Germinal center (tissue), 1 donor: ENCODE data around the gene VWA1.
"Not testable (repeated sequence)": the region's sequence is repeated elsewhere in the genome, so short reads cannot be mapped to it uniquely, and the experiment has no call there.

ENCODE experiments used
- DNase-seq: peaks from one replicate; pipeline ENCODE4 v3.0.0; 2012; ENCODE audit warnings: mixed read lengths, low spot score

VWA1 gene

DNA sequence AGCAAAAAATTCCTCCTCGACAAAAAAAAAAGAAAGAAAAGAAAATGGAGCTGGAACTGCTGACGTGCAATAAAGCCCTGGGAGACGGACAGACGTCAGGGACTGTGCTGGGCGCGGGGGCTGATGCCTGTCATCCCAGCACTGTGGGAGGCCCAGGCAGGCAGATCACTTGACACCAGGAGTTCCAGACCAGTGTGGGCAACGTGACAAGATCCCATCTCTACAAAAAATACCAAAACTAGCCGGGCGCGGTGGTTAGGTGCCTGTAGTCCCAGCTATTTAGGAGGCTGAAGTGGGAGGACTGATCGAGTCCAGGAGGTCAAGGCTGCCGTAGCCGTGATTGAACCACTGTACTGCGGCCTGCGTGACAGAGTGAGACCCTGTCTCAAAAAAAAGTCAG is 10.8 kb upstream of the VWA1 start:
- DNase-seq, result no peak

DNA sequence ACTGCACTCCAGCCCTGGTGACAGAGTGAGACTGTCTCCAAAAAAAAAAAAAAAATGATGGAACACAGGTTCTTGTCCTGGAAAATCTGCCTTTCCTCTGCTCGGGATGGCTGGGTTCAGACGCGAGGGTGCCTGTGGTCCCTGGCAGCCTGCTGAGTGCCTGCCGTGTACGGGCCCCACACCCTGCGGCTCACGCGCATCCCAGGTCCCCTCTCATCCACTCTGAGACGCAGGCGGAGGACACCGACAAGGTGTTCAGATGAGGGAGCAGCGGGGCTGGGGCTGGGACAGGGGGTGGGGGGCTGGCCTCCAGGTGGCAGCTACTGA is 10.1 kb upstream of the VWA1 start:
- DNase-seq, result no peak

GRCh38 chr1:1425753-1426495 is 9.6 kb upstream of the VWA1 start:
- no peak for DNase-seq

DNA sequence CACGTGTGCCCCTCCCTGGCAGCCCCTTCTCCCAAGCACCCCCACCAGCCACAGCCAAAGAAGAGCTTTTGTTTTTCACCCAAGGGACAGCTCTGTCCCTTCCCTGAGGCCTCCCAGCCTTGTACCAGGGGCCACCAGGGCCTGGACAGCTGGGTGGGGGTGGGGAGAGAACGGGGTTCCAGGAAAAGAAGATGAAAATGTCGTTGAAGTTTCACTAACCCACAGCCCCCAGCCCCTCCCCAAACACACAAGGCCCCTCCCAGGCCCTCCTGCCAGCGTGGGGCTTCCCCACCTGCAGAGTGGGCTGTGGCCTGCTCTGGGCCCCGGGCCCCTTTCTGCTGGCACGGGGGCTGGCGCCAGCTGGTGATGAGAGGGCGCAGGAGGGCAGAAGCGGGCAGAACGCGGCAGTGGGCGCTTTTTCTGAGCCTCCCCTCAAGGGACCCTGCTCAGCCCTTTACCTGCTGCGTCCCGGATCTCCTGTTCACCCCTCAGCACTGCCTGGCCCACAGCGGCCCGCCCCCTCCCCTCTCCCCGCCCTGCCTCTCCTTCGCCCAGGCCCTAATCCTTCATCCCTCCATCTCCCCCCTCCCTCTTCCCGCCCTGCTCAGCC is 8.9 kb upstream of the VWA1 start:
- peak; percentile 8 for DNase-seq

DNA sequence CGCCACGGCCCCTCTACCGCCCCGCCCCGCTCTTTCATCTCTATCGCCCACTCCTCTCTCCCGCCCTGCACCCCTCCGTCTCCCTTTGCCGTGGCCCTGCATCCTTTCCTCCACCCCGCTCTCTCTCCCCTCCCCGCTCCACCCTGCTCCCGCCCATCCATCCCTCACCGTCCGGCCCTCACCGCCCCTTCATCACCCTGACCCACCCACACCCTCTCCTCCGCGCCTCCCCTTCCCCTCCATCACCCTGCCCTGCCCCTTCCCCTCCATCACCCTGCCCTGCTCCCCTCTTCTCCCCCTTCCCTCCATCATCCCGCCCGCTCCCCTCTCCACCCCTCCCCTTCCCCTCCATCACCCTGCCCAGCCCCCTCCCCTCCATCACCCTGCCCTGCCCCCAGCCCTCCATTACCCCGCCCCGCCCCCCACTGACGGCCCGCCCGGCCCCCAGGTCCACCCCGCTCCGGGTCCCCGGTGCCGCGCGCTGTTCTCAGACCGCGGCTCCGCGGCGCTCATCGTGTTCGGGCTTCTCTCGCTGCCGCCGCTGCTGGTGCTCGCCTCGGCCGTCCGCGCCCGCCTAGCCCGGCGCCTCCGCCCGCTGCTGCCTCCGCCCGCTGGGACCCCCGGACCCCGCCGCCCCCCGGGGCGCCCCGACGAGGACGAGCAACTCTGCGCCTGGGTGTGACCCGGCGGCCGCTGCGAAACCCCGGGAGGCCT is 8.2 kb upstream of the VWA1 start:
- peak; percentile 38 for DNase-seq

GRCh38 chr1:1427820-1428148 is 7.7 kb upstream of the VWA1 start:
- no peak for DNase-seq

DNA sequence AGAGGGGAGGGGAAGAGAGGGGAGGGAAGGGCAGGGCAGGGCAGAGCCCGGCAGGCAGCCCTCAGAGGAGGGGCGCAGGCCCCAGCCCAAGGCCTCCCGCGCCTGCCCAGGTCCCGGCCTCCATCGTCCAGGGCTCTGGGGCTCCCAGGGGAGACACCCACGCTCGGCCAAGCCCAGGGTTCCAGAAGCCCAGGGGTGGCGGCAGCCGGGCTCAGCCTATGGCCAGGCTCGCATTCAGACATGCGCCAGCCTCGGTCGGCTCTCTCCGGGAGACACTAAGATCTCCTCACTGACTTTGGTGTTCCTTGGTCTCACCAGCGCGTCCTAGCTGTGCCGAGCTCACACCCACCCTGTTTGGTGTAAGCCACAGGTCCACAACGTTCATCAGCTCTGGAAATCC is 7.3 kb upstream of the VWA1 start:
- no peak for DNase-seq

DNA sequence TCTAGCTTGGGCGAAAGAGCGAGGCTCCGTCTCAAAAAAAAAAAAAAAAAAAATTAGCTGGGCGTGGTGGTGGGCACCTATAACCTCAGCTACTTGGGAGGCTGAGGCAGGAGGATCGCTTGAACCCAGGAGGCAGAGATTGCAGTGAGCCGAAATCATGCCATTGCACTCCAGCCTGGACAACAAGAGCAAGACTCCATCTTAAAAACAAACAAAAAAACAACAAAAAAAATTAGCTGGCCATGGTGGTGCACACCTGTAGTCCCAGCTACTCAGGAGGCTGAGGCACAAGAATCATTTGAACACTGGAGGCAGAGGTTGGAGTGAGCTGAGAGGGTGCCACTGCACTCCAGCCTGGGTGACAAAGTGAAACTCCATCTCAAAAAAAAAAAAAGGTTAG is 6.5 kb upstream of the VWA1 start:
- DNase-seq, result not testable (repeated sequence)

DNA sequence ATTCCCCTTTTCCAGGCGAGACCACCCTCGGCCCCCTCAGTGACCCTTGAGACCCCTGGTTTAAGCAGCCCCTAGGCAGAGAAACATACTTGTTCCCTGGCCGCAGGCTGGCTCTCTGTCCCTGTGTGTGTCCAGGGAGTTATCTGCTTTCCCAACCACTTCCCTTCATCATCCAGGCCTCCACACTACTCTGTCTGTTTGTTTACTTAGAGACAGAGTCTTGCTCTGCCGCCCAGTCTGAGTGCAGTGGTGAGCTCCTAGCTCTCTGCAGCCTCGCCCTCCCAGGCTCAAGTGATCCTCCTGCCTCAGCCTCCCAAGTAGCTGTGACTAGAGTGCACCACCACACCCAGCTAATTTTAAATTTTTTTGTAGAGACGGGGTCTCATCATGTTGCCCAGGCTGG is 5.8 kb upstream of the VWA1 start:
- no peak for DNase-seq

GRCh38 chr1:1430114-1430982 is 5.1 kb upstream of the VWA1 start:
- DNase-seq, result no peak

GRCh38 chr1:1430992-1431844 is 4.3 kb upstream of the VWA1 start:
- peak; percentile 3 for DNase-seq

GRCh38 chr1:1431845-1432273 is 3.6 kb upstream of the VWA1 start:
- no peak for DNase-seq

- no peak for DNase-seq
Measured at GRCh38 chr1:1432274-1432950, 3.1 kb upstream of the VWA1 start.

- DNase-seq, result peak; percentile 8
Measured at GRCh38 chr1:1432951-1433803, 2.3 kb upstream of the VWA1 start.

- peak; percentile 11 for DNase-seq
Measured at GRCh38 chr1:1433804-1434130, 1.7 kb upstream of the VWA1 start.

DNA sequence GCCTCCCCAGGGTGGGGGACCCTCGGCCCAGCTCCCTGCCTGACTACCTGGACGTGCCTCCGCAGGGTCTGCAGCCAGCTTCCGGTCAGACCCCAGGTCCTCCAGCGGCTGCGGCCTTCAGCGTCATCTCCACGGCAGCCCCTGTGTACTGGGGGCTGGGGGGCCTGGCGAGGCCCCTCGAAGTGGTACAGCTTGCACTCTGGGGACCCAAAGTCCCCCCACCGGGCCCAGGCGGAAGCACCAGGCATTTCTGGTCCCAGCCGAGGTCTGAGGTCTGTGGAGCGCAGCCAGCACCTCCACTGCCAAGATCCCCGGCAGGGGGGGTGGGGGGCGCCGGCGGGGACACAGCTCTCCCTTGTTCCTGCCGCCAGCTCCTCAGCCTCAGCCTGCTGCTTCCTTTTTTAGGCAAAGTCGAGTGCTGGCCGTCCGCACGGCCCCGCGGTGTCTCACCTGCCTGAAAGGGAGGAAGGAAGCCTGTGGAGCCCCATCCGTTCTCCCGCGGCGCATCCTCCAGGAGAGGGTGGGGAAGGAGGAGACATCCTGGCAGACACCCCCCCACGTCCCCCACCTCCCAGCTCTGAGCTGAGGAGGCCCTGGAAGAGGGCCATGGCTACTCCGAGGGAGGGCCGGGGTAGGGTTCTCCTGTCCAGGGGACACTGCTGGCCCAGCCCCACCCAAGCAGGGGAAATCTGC is 1.2 kb upstream of the VWA1 start:
- DNase-seq, result peak; percentile 35

DNA sequence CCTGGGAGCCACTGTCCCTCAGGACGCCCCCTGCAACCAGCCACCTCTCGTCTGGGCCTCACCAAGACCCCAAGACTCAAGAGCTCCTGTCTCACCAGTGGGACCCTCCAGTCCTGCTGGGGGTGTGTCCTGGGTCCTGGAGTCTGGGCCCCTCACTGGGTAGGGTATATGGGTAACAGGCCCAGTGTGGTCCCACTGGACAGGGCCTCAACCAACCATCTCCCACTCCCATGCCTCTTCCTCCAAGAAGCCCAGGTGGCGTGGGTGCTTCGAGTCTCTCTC is 725 bp upstream of the VWA1 start:
- DNase-seq, result no peak

DNA sequence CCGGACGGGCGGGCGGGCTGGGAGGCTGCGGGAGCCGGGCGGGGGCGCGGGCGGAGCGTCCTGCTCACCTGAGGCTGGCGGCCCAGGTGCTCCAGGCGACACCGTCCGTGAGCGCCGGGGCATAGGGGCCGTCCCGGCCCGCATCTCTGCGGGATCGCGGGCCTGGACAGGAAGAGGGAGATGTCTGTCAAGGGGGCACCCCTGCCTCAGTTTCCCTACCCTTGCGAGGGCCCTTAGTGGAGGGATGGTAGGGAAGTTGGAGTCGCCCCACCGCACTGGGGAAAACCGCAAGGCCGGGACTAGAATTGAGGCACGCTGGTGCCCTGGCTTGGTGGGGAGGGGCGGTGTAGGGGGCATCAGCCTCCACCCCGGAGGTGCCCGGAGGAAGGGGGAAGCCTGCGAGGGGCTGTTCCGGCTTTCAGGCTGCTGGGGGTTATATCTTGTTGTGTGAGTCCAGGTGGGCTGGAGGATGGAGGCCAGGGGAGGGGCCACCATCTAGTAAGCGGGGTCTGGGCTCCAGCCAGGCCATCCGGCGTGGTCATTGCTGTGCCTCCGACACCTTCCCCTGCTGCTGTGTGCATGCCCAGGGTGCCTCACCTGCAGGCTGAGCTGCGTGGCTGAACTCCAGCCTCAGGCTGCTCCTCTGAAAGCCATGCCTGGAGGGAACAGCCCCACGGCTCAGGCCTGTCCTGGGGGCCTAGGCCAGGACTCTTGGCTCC is 580 bp downstream of the VWA1 start:
- DNase-seq, result no peak

- DNase-seq, result peak; percentile 9
Measured at GRCh38 chr1:1436630-1437032, 1.1 kb downstream of the VWA1 start.
